Mucosa of stomach (tissue), 1 donor: ENCODE data around the gene COL23A1.

Source experiments
- H3K27me3 ChIP-seq: one replicate; pipeline ENCODE4 v1.7.0; 2013; ENCODE audit warnings: mild to moderate bottlenecking, low read length; ENCODE audit not compliant: control insufficient read depth, insufficient read depth
- H3K36me3 ChIP-seq: one replicate; pipeline ENCODE4 v1.7.0; 2013; ENCODE audit warnings: low read length; ENCODE audit not compliant: control insufficient read depth, insufficient read depth
- H3K4me1 ChIP-seq: one replicate; pipeline ENCODE4 v1.7.0; 2013; ENCODE audit warnings: mild to moderate bottlenecking, low read length; ENCODE audit not compliant: control insufficient read depth, insufficient read depth
- H3K4me3 ChIP-seq: one replicate; pipeline ENCODE4 v1.7.0; 2013; ENCODE audit warnings: low read length
- H3K9ac ChIP-seq: one replicate; pipeline ENCODE4 v1.7.0; 2013; ENCODE audit warnings: mild to moderate bottlenecking, low read length, moderate library complexity
- H3K9me3 ChIP-seq: one replicate; pipeline ENCODE4 v1.7.0; 2013; ENCODE audit warnings: mild to moderate bottlenecking, low read length, moderate library complexity; ENCODE audit not compliant: control insufficient read depth
- donor health status: Pancreatic carcinoma.

Gene COL23A1

DNA sequence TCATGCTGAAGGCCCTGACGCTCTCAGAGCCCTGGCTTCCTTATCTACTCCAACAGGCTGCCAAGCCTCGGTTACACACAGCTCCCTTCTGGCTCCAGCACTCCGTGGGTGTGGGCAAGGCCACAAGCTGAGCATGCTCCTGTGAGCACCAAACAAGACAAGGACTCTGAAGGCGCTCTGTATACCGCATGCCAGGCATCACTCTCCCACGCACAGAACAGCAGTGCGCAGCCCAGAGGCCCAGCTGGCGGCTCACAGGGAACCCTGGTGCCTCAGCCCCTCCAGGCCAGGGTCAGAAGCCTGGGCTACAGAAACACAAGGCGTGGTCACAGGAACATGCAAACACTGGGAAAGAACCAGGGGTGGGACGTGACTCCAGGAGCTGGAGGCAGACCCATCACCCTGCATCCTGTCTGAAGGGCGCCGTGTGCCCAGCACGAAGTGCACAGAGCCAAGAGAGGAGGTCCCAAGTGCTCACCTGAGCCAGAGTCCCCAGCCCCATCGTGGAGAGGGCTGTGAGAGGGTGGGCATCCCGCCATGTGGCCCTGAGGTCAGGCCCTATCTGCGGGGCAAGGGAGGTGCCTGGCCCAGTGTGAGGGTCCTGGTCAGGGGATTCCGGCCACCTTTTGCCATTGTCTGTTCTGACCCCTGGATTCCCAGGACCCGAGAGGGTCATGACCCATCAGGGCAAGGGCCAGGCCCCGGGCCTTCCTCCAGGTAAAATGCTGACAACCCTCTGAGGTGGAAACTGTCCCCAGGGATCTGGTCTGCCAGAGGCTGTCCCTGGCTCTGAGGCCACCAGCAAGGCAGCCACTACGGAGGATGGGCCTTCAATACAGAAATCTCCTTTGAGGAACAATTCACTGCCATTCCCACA is 54.7 kb downstream of the COL23A1 start:
- Histone ChIP-seq H3K27me3 (no peaks in the 10 kb centered on the region), H3K36me3 (no peaks in the 10 kb centered on the region), H3K4me1 (peaks cover 6% of the 10 kb centered on the region), H3K4me3 (no peak overlapping the region), H3K9me3 (no peaks in the 10 kb centered on the region), H3K9ac (no peak overlapping the region)

DNA sequence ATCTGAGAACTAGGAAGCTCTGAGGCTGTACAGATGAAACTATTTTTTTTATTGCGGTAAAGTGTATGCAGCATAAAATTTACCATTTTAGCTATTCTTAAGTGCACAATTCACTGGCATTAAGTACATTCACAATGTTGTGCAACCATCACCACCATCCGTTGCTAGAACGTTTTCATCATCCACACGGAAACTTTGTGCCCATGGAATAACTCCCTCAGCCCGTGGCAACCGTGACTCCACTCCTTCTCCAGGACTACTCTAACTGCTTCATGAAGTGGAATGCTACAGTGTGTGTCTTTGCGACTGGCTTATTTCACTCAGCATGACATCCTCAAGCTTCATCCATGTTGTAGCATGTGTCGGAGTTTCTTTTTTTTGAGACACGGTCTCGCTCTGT is 57.1 kb downstream of the COL23A1 start:
- Histone ChIP-seq H3K4me1 (peaks cover 6% of the 10 kb centered on the region), H3K27me3 (no peaks in the 10 kb centered on the region), H3K36me3 (no peaks in the 10 kb centered on the region), H3K9ac (no peak overlapping the region), H3K9me3 (no peaks in the 10 kb centered on the region), H3K4me3 (no peak overlapping the region)

DNA sequence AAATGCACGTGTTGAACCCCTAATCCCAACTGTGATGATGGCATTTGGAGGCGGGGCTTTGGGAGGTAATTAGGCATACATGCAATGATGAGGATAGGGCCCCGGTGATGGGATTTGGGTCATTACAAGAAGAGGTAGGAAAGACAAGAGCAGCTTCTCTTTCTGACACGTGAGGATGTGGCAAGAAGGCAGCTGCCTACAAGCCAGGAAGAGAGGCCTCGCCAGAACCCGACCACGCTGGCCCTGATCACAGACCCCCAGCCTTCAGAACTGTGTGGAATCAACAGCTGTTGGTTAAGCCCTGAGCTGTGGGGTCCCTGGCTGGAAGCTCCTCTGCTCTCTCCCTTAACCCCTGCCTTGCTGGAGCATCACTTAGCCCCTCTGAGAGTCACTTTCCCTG is 57.5 kb downstream of the COL23A1 start:
- Histone ChIP-seq H3K36me3 (no peaks in the 10 kb centered on the region), H3K4me3 (no peak overlapping the region), H3K9me3 (no peaks in the 10 kb centered on the region), H3K9ac (no peak overlapping the region), H3K27me3 (no peaks in the 10 kb centered on the region), H3K4me1 (peaks cover 6% of the 10 kb centered on the region)

DNA sequence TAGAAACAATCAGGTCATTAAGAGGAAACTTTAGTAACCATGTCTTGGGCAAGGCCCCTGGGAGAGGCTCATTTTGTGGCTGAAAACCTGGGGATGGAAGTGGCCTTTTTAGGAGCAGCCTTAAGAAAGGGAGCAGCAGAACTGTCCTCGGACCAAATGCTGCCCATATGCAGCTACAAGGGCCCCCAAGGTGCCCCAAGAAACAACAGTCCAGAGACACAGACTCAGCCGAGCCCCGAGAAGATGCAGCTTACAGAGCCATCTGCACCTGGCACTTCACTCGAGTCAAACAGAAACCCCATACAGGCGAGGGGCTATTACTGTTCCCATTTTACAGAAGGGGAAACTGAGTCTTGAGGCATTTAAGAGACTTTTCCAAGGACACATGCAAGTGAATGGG is 58.0 kb downstream of the COL23A1 start:
- peaks cover 6% of the 10 kb centered on the region for H3K4me1 ChIP-seq
- no peak overlapping the region for H3K4me3 ChIP-seq
- no peak overlapping the region for H3K9ac ChIP-seq
- H3K9me3 ChIP-seq: no peaks in the 10 kb centered on the region
- no peaks in the 10 kb centered on the region for H3K36me3 ChIP-seq
- no peaks in the 10 kb centered on the region for H3K27me3 ChIP-seq

DNA sequence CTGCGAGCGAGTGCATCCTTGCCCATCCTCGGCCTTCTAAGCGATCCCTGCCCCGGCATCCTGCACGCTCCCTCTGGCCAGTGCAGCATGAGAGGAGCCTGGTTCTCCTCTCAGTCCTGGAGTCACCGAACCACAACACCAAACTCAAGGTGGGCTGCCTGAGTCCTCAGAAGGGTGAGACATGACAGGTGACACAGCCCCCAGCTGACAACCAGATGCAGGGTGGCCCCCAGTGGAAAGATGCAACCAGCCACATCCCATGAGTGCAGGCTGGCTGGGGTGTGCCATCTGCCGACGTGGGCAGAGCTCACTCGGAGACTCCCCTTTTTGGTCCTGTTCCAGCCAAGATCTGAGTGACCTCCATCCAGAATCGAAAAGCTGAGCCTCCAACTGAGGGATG is 58.4 kb downstream of the COL23A1 start:
- Histone ChIP-seq H3K27me3 (no peaks in the 10 kb centered on the region), H3K9me3 (no peaks in the 10 kb centered on the region), H3K4me1 (peaks cover 6% of the 10 kb centered on the region), H3K9ac (no peak overlapping the region), H3K4me3 (no peak overlapping the region), H3K36me3 (no peaks in the 10 kb centered on the region)

DNA sequence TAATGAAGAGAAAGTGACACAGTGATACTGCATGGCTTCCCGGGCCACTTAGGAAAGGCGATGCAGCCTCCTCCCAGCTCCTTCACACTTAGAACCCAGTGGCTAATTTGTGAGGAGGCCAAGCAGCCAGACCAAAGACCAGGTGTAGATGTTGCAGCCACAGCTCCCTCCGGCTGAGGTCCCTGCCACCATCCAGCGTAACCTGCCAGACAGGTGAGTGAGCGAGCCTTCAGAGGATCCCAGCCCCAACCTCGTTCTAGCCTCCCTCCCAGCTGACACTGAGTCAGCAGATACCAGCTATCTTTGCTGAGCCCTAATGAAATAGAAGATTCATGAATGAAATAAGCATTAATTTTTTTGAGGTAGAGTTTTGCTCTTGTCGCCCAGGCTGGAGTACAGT is 59.7 kb downstream of the COL23A1 start:
- no peak overlapping the region for H3K9ac ChIP-seq
- no peaks in the 10 kb centered on the region for H3K9me3 ChIP-seq
- H3K27me3 ChIP-seq: no peaks in the 10 kb centered on the region
- H3K4me1 ChIP-seq: peaks cover 4% of the 10 kb centered on the region
- H3K36me3 ChIP-seq: no peaks in the 10 kb centered on the region
- no peak overlapping the region for H3K4me3 ChIP-seq

DNA sequence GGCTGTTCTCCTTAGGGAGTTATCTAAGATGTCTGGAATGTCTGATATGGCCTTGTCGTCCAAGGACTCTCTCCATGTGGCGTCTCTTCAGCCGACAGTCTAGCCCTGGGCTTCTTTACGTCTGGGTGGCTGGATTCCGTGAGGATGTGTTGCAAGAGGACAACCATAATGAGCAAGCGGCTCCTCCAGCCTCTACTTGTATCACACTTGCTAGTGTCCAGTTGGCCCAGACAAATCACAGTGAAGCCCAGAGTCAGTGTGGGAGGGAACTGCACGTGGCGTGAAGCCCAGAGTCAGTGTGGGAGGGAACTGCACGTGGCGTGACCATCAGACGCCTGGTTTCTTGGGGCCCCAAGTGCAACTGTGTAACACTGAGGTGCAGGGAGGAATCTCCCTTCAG is 61.1 kb downstream of the COL23A1 start:
- H3K9me3 ChIP-seq: no peaks in the 10 kb centered on the region
- H3K4me3 ChIP-seq: no peak overlapping the region
- H3K27me3 ChIP-seq: no peaks in the 10 kb centered on the region
- H3K36me3 ChIP-seq: no peaks in the 10 kb centered on the region
- H3K9ac ChIP-seq: no peak overlapping the region
- no peaks in the 10 kb centered on the region for H3K4me1 ChIP-seq

DNA sequence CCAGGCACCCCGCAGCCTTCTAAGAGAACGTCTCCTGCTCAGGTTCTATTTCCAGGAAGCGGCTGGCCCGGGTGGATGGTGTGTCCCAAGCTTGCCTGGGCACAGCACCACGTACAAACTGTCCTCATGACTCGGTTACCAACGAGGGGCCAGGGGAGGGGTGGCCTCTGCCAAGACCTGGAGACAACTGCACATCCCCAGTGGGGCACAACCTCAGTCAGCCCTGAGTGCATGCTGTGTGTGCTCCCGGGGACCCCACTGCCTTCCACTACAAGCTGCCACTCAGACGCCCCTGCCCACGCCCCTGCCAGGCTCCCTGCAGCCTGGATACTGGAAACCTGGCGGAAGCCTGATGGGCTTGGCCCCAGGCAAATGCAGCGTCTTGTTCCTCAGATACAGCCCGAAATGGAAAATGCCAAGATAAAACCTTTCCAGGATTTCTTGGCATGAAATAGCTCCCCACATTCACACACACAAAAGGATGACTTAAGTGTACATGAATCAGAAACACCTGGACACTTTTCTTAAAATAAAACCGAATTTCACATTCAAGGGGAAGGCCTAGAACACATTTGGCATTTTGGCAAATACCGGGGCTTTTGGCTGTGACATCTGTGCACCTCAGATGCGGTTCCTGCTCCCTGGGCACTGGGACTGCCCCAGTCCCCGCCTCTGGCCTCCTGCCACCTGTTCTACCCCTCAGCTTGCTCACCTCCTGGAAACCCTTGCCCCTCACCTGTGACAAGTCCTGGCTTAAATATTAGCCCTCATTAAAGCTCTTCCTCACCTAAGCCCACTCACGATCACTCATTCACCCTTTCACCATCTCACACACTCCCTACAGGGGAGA is 62.5 kb downstream of the COL23A1 start:
- Histone ChIP-seq H3K4me3 (no peak overlapping the region), H3K36me3 (no peaks in the 10 kb centered on the region), H3K9me3 (no peaks in the 10 kb centered on the region), H3K4me1 (no peaks in the 10 kb centered on the region), H3K9ac (no peak overlapping the region), H3K27me3 (no peaks in the 10 kb centered on the region)

DNA sequence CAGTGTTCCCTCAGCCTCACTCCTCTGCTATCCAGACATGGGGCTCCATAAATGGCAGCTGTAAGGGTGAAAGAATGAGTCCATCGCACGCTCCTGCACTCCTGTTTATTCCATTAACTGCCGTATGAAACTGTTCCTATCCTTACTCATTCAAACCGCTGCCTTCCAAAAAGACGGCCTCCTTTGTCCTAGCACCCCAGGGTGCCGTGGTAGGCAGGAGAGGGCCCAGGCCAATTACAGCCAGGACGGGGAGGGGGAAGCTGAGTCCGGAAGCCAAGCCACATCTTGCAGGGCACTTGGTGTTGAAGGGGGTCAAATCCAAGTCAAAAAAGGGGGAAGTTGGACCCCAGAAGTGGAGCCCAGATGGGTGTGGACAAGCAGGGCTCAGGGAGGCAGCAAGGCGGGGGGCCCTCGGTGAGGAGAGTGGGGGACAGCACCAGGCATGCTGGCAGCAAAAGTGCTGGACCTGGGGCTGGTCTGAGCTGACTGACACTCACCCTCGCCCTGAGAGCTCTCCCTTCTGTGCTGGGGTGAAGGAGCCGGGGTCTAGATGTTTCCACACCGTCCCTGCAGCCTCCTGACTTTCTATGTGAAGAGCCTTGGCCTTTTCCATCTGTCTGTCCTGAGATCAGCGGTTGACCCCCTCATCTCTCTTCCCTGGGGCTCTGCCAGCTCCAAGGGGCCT is 63.3 kb downstream of the COL23A1 start:
- Histone ChIP-seq H3K27me3 (no peaks in the 10 kb centered on the region), H3K9ac (no peak overlapping the region)

DNA sequence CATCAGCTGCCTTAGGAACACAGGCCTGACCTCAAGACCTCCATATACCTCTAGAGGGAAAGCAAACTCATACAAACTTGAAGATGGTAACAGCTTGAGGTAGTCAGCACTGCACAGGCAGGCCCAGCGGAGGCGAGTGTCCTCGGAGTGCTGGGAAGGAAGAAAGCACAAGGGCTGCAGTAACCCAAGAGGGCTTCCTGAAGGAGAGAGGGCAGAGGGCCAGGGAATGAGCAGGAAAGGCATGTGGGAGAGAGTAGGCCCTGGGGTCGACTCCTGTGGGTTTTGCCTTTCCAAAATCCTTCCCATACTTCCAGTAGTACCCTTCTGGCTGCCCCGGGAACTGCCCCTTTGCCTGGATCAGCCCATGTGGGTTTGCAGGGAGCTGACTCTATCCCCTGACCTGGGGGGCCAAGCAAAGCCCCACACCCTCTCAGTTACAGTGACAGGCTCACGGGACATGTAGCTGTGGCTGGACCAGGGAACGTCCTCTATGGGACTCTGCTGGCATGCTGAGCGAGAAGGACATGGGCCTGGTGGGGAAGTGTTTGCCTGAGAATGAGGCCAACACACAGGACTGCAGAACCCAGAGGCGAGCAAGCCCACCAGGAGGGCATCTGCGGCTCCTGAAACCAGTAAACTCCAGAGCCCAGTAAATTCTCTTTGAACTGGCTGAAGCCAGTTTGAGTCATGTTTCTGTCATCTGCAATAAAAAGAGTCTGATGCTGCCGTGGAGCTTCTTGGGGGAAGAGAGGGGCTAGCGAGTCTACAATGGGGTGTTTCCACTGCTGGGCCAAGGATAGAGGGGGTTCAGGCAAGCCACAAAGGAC is 64.1 kb downstream of the COL23A1 start:
- H3K4me3 ChIP-seq: no peak overlapping the region
- H3K36me3 ChIP-seq: no peaks in the 10 kb centered on the region
- no peak overlapping the region for H3K9ac ChIP-seq
- H3K27me3 ChIP-seq: no peaks in the 10 kb centered on the region
- no peaks in the 10 kb centered on the region for H3K9me3 ChIP-seq
- no peaks in the 10 kb centered on the region for H3K4me1 ChIP-seq

More for the DNA sequence above, 63.3 kb downstream of the COL23A1 start:
- H3K9me3 ChIP-seq: no peaks in the 10 kb centered on the region
- no peaks in the 10 kb centered on the region for H3K4me1 ChIP-seq
- H3K4me3 ChIP-seq: no peak overlapping the region
- H3K36me3 ChIP-seq: no peaks in the 10 kb centered on the region

DNA sequence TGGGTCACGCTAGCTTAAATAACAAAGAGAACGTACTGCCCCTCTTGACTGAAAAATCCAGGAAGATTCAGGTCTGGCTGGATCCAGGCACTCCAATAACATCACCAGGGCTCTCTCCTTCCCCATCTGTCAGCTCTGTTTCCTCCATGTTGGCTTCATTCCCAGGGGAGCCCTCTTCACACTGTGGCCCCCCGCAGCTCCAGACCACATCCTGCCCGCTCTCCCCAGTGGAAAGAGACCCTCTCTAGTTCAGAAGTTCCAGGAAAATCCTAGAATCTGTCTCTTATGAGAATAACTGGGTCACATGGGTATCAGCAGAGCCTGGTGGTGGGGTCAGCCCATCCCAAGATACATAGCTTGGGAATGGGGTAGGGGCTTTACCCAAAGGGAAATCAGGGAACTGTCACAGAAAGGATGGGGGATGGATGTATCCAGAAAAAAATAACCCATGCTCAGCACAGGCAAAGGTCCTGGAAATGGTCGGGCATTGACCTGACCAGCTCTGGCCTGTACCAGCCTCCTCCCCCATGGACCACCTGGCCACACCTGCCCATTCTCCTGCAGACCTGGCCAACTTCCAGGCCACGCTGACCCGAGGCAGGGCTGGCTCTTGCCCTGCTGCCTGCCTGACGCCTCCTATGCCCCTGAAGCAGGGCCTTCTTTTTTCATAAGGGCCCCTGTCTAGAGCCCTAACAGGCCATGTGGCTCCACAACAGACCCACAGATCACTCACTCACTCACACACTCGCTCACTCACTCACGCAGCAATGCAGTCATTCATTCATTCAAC is 65.9 kb downstream of the COL23A1 start:
- Histone ChIP-seq H3K36me3 (no peaks in the 10 kb centered on the region), H3K4me3 (no peak overlapping the region), H3K9ac (no peak overlapping the region), H3K9me3 (no peaks in the 10 kb centered on the region), H3K4me1 (no peaks in the 10 kb centered on the region), H3K27me3 (no peaks in the 10 kb centered on the region)
